GM12878 (cell line): ENCODE data around the gene TSPAN5.

ENCODE experiments used
- CEBPB ChIP-seq, 2 experiments: fragments of 150-350 bp in 1 of 2; IDR thresholded peaks; 2 replicates each; pipeline ENCODE4 v1.6.1; 2012 to 2014; ENCODE audit warnings: low read depth in 2 of 2, low read length in 2 of 2, borderline replicate concordance in 1 of 2, inconsistent platforms in 1 of 2
- CEBPZ ChIP-seq: fragments of 150-350 bp; IDR thresholded peaks from 2 replicates; pipeline ENCODE4 v1.6.1; 2016; ENCODE audit warnings: low read depth, low read length
- EGR1 ChIP-seq, 2 experiments: IDR thresholded peaks; 1 replicate in 1 of 2; 2 replicates in 1 of 2; pipeline ENCODE4 v1.6.1; 2011 to 2012; ENCODE audit warnings: low read depth in 2 of 2, low read length in 2 of 2, borderline replicate concordance in 1 of 2, mild to moderate bottlenecking in 1 of 2, moderate library complexity in 1 of 2
- EZH2 ChIP-seq: IDR thresholded peaks from 2 replicates; pipeline ENCODE4 v1.6.1; 2012; ENCODE audit warnings: low read depth, mild to moderate bottlenecking, control low read depth, inconsistent platforms, low read length, borderline replicate concordance; ENCODE audit not compliant: control insufficient read depth
- GATAD2B ChIP-seq: fragments of 450-650 bp; conservative IDR thresholded peaks from 2 replicates; pipeline ENCODE4 v1.6.1; 2017; ENCODE audit warnings: low read depth, mild to moderate bottlenecking, moderate library complexity
- MXI1 ChIP-seq: fragments of 150-350 bp; IDR thresholded peaks from 2 replicates; pipeline ENCODE4 v1.6.1; 2011; ENCODE audit warnings: low read depth, mild to moderate bottlenecking, inconsistent platforms, low read length, improper control_type of control experiment
- POLR2AphosphoS5 ChIP-seq: IDR thresholded peaks from 2 replicates; pipeline ENCODE4 v1.6.1; 2011; ENCODE audit warnings: mild to moderate bottlenecking, low read length, inconsistent platforms
- RAD21 ChIP-seq: IDR thresholded peaks from 2 replicates; pipeline ENCODE4 v1.6.1; 2011; ENCODE audit warnings: mild to moderate bottlenecking, low read depth, low read length, moderate library complexity; ENCODE audit not compliant: insufficient read depth

- TF ChIP-seq RAD21, result no peak
- TF ChIP-seq MXI1, result no peak
- TF ChIP-seq EZH2, result no peak
- no peak for TF ChIP-seq CEBPZ
- TF ChIP-seq EGR1 (IDR thresholded peaks at IDR 0.05; ENCODE audit: borderline replicate concordance in 1 of 2, low read depth in 2 of 2, low read length in 2 of 2), result no peak
- TF ChIP-seq GATAD2B, result no peak
- TF ChIP-seq POLR2AphosphoS5, result no peak
- TF ChIP-seq CEBPB (IDR thresholded peaks at IDR 0.05; ENCODE audit: borderline replicate concordance in 1 of 2, low read depth in 2 of 2, low read length in 2 of 2), result no peak
These were observed 6.5 kb upstream of the TSPAN5 start for GRCh38 chr4:98664959-98665358.
